GM12875 (cell line): ENCODE results near the gene STK32C.

Source experiments
- H3K4me3 ChIP-seq: one replicate; pipeline ENCODE4 v1.5.1; 2011; ENCODE audit warnings: low read depth, low read length, control low read depth
- CTCF ChIP-seq: IDR thresholded peaks from 2 replicates; pipeline ENCODE4 v1.5.1; 2011; ENCODE audit warnings: low read depth, mild to moderate bottlenecking, control low read depth, inconsistent platforms, low read length, moderate library complexity, borderline replicate concordance; ENCODE audit not compliant: insufficient read depth

Gene STK32C

DNA sequence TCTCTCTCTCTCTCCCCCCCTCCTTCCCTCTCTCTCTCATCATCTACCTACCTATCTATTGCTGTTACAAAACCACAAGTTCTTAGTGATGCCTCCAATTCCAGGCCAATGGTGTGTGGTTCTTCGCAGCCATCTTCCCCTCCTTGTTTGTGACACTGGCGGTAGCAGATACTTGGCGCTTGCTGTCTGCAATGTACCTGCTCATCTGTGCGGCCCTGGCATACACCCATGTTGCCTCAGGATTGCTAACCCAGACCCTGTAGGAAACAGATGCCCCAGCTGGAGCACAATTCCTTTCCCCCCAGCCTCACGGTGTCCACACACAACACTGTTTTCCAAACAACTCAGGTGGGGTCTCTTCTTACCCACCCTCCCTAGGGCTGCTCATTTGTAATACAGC is 134.6 kb downstream of the STK32C start:
- no peak overlapping the region for H3K4me3 ChIP-seq
- TF ChIP-seq CTCF: no peak

DNA sequence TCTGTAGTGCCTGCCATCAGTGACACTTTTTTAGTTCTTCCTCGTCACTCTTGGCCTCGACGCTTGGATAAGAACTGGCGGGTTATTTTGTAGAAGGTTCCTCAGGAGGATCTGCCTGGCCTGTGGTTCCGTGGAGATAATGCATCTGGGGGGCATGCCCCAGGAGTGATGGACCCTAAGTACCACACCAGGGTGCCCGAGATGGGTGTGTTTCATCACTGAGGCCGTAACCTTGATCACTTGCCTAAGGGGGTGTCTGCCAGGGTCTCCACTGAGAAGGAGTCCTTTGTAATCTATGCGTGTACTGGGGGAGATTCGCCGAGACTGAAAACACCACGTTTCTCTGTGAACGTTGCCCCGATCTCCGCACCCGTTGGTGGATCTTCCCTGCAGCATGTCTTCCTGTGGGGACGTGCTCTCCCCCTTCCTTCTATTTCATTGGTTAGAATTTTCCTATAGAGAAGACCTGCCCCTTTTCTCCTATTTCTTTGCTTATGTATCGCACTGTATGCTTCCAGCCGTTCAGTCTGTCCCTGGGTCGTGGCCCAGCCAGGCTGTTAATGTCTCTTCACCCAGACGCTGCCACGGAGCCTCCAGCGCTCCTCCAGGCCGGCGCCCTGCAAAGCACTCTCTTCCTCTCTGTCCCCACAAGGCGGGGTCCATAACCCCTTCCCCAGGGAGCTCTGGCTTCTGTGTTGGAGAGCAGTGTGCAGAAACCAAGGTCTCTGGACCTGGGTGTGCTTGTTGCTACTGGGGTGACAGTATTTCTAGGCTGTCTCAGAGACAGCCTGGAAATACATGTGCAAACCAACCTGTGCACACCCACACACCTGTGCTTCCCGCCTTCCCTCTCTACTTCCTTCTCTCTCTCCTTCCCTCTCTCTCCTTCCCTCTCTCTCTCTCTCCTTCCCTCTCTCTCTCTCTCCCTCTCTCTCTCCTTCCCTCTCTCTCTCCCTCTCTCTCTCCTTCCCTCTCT is 135.4 kb downstream of the STK32C start:
- TF ChIP-seq CTCF: no peak
- H3K4me3 ChIP-seq: no peak overlapping the region

- no peak overlapping the region for H3K4me3 ChIP-seq
- TF ChIP-seq CTCF: no peak
Measured at GRCh38 chr10:132170561-132171361, 137.0 kb downstream of the STK32C start.

DNA sequence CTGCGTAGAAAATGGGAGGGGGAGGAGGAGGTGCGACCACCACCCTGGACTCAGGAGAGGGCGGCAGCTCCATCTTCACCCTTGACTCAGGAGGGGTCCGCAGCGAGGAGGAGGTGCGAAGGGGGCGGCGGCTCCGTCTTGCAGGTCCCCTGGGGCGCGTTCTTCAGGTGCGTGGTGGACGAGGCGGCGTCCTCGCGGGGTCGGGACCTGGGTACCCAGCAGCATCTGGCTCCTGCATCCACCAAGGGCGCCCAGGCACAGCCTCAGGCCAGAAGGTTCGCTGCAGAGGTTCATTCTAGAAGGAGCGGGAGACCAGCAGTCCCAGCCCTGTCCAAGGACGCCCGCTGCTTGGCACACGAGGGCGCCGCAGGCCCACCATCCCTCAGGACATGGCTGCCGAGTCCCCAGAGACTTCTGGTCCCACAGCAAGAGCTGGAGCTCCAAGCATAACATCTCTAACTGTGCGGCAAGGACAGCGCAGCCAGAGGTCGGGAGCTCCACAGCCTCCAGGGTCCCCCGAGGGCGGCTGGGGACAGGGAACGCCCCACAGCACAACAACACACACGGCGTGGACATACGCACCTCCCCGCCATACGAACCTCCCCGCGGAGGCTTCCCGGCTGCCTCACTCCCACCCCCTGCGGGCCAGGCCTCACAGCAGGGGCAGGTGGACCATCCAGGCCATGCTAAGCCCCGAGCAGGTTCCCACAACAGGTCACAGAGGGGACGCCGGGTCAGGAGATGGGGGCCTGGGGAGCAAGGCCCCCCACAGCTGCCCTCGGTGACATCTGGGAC is 137.8 kb downstream of the STK32C start:
- TF ChIP-seq CTCF: no peak
- H3K4me3 ChIP-seq: no peak overlapping the region

GRCh38 chr10:132169031-132169765 is 138.6 kb downstream of the STK32C start:
- no peak overlapping the region for H3K4me3 ChIP-seq
- no peak for TF ChIP-seq CTCF

- no peak overlapping the region for H3K4me3 ChIP-seq
- no peak for TF ChIP-seq CTCF
Measured at GRCh38 chr10:132168571-132169030, 139.1 kb downstream of the STK32C start.
